ENCODE data around the gene VSNL1.

VSNL1 gene

DNA sequence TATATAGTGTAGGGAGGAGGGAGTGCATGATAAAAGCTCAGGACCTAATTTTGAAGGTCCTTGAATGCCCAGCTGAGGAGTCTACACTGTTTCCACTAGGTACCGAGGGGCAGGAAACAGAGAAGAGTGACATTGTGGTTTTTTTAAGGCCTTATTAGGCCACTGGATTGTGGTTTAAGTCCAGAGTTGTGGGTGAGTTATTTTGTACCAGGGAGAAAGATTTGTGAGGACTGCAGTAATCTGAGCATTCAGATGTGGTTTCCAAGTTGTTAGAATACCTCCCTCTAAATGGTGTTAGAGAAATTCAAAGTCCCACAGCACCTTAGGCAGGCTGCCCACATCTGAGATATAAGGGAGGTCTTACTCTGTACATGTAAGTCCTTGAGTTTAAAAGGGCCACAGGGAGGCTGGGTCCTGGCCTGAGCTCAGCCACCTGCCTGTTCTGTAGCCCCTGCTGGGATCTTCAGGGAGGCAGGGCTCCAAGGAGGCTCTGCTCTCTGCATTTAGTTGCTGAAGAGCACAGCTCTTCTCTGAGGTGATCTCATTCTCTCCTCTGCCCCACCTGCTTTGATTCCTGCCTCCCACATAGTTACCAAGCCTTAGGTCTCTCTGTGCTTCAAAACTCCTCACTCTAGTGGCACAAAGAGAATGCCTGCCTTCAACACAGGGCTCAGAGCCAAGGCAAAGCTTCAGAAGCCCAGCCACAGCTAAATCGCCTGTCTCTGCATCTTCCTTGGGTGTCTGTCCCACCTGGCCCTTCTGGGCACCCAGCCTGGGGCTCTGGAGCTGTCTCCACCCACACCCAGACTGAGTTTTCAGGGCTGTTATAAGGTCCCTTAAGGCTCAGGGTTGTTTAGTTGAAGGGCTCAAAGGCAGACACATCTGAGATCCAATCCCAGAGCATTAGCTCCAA lies 88.1 kb downstream of the VSNL1 start:
- no peak overlapping the region for H3K4me3 ChIP-seq (ENCODE audit: low read length)
- DNase-seq (ENCODE audit: low read depth, low spot score) = peak; percentile 3

DNA sequence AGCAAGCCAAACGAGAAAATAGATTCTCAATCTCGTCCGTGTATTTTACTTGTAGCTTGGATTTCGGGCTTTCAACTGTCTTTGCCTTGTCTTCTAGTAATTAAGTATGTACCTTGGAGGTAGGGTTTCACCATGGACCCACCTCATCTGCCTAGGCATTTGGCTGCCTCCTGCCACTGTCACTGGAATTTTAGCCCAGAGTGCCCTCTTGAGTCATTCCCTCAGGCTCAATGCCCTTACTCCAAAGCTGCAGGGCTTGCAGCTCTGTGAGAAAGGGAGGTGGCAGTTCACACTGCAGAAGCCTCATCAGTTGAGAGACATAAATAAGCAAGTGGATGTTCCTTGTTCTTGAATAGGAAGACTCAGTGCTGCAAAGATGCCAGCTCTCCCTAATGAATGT lies 89.6 kb downstream of the VSNL1 start:
- H3K4me3 ChIP-seq (ENCODE audit: low read length) = no peak overlapping the region
- DNase-seq (ENCODE audit: low read depth, low spot score) = no peak

DNA sequence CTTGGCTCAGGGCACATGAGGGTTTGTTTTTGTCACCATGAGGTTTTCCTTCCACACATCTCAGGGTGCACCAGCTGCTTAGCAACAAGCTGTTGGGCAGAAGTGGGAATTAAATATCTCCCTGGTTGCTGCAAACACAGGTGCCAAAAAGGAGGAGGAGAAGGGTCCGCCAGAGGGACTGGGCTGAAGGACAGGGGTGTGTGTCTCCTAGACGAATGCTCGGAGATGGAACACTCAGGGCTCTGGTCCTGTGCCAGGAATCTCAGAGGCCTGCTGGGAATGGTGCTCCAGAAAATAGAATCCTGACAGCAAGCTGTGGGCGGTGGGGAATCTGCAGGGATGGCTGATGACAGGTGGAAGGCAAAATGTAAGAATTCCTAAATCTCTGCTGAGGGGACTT lies 94.5 kb downstream of the VSNL1 start:
- no peak for DNase-seq (ENCODE audit: low read depth, low spot score)
- H3K4me3 ChIP-seq (ENCODE audit: low read length) = no peak overlapping the region

DNA sequence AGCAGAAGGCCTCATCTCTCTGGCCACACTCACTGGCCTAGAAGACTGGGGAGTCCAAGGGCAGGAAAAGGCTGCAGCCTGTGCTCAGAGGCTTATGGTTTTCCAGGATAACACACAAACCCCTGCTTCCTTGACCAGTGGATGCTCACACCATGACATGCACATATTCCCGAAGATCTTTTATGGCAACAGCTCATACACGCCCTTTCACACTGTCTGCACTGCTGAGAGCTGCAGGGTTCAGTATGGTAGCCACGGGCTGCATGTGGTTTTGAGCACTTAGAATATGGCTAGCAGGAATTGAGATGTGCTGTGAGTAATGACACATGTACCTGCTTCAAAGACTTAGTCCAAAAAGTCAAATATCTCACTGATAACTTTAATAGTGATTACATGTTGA lies 95.8 kb downstream of the VSNL1 start:
- H3K4me3 ChIP-seq (ENCODE audit: low read length) = no peak overlapping the region
- DNase-seq (ENCODE audit: low read depth, low spot score) = no peak

DNA sequence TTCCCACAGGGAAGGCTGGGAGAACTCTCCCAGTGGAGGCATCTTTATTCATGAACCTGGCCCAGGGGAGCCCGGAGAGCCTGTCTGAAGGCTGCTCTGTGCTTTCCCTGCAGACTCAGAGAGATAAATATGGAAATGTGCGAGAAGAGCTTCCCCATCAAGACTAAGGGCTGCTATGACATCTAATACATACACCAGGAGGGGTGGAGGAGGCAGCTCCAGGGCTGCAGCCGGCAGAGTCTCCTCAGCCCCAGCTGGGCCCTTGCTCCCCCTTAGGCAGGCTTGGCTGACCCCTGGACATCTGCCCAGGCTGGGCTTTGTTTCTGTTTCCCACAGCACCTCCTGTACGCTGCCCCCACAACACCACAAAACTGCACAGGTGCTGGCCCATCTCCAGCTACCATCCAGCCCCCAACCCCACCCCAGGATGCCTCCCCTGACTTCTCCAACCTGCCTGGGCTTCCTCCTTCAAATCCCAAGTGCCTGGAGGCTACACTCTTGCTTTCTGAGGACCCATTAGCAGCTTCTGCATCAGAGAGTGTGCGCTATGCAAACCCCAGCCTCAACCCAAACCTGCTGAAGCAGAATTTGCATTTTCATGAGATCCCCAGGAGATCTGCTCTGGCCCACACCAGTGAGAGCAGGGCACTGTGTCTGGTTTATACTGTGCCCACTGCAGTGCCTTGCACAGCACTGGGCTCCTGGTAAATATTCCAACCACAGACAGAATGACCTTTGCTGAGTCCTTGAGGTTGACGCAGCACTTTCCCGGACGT lies 96.8 kb downstream of the VSNL1 start:
- DNase-seq (ENCODE audit: low read depth, low spot score) = no peak
- no peak overlapping the region for H3K4me3 ChIP-seq (ENCODE audit: low read length)

DNA sequence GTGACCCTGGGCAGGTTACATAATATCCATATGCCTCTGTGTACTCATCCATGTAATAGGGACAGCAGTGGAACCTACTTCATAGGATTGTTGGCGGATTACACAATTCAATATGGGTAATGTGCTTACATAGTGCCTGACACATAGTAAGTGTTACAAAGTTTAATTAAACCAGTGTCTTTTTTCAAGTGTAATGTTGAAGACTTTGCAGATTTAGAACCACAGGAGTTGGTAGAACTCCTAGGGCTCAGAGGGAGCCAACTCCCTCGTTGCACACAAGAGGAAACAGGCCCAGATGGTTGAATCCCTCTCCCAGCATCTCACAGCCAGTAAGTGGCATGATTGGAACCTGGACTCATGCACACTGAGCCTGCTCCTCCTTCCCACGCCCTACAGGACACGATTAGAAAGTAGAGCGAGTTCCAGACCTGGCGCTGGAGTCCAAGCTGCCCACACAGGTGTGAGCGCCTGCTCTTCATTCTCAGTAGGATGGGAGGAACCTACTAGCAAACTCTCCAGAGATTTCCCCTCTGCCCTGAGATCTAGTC lies 97.8 kb downstream of the VSNL1 start:
- DNase-seq (ENCODE audit: low read depth, low spot score) = no peak
- H3K4me3 ChIP-seq (ENCODE audit: low read length) = no peak overlapping the region

DNA sequence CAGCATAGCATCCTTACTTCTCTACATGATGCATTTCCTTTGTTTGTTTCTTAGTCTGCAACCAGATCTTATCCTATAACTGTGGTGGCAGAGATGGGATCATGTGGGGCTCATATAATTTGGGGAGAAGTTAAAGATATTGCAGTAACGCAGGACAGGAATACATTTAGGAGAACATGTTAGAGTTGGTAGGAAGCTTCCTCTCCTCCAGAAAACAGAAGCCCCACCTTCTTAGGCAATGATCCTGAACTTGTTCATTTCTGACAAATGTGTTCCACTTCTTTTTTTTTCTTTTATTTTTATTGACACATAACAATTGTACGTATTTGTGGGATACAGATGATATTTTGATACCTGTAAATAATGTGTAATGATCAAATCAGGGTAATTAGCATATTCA lies 99.9 kb downstream of the VSNL1 start:
- H3K4me3 ChIP-seq (ENCODE audit: low read length) = no peak overlapping the region
- no peak for DNase-seq (ENCODE audit: low read depth, low spot score)

DNA sequence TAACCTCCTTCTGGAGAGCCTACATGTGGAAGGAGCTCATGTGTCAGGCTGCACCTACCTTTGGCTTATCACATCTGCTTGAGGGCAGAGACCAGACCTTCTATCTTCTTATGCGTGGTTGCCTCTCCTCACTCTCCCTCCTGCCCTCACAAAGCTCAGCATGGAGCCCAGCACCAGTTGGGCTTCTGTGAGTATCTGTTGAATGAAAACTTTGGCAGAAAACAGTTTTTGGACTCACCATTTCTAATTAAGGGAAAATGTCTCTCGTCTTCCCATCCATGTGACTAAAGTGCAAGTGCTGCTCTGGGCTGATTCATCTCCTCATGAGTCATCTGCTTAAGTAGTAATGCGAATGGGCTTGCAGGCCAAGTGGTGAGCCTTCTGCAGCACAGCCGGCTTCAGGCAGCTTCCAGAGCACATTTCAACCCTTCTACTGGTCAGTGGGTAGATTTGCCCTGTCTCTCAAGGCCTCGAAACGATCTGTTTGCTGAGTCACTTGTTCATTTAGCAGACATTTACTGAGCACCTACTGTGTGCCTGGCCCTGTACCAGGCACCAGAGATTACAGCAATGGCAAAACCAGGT lies 102.6 kb downstream of the VSNL1 start:
- no peak for DNase-seq (ENCODE audit: low read depth, low spot score)
- no peak overlapping the region for H3K4me3 ChIP-seq (ENCODE audit: low read length)

DNA sequence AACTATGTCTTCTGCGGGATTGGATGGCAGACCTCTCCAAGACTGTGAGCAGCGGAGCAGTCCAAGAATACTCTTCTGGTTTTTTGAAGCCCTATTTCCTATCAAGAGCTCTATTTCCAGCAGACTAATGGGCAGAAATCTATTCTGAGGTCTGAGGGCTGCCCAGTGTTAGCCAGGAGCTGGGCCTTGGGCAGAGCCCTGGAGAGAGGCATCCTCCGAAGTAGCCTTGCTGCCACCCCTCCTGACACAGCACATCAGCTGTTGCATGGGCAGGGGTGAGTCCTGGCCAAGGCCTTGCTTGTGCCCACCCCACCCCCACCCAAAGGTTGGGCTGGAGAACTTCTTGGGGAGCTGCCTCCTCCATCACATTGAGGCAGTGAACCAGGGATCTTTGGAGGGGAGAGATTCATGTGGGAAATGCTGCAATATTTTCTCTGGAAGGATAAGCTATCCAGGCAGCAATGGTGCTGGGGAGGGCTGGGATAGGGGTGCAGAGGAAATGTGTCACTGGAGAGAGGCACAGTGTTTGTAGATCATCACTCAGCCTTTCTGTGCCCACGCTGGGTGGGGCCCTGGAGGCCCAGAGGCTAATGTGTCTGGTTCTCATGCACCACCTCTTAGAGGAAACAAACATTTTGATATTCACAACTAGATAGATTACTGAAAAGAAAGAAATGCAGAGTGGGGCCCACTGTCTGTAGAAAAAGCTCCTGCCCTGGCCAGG lies 104.7 kb downstream of the VSNL1 start:
- H3K4me3 ChIP-seq (ENCODE audit: low read length) = no peak overlapping the region
- no peak for DNase-seq (ENCODE audit: low read depth, low spot score)

DNA sequence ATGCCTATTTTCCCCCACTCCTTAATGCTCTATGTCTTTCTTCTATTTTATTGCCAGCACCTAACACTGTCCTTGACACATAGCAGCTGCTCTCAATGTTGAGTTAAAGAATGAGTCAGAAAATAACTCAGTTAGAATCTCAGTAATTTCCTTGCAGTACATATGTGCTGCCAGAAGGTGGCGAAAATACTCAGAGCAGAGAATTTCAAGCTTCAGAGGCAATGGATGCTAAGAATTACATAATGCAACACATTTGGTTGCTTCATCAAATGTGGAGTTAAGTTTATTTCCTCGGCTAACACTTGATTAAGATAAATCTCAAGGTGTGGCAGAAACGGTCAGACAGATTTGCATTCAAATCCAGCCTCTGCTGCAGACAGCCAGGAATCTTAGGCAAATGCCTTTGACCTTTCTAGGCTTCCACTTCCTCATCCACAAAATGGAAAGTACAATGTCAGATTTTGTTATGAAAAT lies 105.6 kb downstream of the VSNL1 start:
- DNase-seq (ENCODE audit: low read depth, low spot score) = peak; percentile 45
- no peak overlapping the region for H3K4me3 ChIP-seq (ENCODE audit: low read length)

DNA sequence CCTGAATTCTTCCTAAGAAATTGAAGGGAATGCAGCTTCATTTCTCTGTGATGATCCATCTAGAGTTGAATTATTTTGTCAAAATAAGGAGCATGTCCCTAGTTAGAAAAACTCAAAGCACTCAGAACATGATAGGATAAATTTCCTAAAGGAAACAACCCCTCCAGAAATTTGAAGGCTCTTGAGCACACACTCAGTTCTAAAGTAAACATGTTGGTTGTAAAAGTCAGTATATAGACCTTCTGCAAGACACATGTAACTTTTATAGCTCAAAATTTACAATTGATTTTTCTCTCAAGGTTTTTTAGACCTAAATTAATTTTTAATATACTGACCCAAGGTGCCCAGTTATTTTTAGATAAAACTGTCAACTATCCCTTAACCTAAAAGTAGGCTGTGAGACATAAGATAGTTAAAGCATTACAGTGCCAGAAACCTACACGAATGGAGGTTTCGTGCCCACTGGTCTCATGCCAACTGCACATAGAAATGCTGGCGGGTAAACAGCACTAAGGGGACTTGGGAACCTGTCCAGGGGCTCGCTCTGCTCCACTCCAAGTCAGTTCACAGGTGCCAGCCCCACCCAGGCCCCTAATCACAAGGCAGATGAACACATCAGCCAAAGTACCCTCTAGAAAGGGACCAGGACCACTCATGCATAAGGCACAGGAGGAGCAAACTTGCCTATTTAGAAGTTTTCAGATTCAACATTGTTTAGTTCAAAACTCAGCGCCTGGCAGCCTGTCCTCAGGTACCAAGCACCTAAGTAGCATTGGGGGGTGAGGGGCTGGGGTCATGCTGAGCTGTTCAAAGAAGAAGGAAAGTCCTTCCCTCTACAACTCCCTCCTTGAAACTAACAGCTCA lies 106.6 kb downstream of the VSNL1 start:
- no peak for DNase-seq (ENCODE audit: low read depth, low spot score)
- H3K4me3 ChIP-seq (ENCODE audit: low read length) = no peak overlapping the region

DNA sequence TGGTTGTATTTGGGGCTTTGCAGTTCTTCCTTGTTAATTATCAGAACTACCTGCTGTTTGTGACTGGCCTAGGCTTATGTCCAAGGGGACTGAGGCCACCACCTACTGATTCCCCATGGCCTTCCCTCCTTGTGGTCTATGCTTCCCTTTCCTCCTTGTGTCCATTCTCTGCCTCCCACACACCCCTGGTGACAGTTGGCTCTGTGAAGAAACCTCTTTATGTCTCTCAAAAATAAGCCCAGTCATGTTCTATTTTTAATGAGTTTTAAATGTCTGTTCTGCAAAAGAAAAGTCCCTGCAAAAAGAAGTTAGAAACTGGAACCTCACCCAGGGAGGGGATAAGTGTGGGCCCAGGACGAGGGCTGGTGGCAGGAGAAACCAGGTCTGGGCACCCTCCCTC lies 108.1 kb downstream of the VSNL1 start:
- no peak for DNase-seq (ENCODE audit: low read depth, low spot score)
- no peak overlapping the region for H3K4me3 ChIP-seq (ENCODE audit: low read length)

DNA sequence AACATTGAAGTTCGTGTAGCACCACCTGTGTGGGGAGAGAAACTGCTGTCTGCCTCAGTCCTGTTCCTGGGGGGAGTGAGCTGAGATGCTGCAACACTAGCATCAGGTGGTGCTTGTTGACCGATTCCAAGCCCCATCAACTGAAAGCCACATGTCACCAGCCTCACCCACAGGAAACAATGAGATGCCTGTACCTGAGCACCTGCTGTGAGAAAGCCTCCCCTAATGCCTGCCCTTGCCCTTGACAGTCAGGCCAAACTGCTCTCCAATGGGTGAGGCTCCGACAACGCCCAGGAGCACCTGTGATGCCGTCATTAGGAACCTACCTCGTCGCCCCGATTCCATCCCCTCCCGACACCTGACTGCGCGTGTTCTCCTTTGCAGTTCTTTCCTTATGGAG lies 108.5 kb downstream of the VSNL1 start:
- no peak for DNase-seq (ENCODE audit: low read depth, low spot score)
- H3K4me3 ChIP-seq (ENCODE audit: low read length) = no peak overlapping the region

DNA sequence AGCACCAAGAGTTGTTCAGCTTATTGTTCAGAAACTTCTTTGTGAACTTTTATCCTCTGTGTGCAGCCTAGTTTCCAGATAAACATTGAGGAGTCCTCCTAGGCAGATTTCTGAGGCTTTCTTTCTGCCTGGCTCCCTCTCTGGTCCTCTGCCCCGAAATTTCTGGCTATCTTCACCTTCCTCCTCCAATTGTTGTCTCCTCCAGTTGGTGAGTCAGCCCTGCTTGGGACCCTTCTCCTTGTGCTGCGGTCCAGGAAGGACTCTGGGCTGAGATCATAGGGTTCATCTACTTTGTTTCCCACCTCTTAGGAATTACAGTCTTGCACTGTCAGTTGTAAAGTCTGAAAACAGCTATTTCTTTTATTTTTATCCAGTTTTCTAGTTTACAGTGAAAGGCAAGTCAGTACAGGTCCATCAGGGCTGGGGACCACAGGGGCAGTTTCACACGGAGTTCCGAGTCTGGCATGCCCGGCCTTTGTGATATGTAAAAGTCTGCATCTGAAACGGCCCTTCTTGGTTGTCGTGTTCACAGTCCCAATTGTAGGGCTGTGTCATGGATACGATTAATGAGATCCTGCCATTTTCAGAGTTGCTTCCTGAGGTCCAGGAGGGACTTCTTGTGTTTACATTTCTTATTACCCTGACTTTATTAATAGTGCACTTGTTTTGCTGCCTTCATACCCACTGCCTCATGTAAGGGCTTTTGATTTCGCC lies 112.3 kb downstream of the VSNL1 start:
- no peak for DNase-seq (ENCODE audit: low read depth, low spot score)
- no peak overlapping the region for H3K4me3 ChIP-seq (ENCODE audit: low read length)

DNA sequence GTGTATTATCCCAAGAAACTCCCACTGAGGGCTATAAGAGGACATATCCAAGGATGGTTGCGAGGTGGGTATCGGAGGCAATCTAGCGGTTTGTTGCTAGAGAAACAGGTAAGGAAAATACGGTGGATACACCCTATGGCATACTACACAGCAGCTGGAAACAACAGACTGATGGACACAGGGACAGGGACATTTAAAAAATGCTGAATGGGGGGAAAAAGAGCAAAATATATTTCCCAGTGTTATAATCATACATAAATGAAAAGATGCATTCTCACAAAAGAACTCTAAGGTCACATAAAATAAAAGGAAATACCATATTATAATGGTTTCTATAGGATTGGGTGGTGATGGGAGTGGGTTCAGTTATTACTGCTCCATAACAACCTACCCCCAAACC lies 117.3 kb downstream of the VSNL1 start:
- no peak overlapping the region for H3K4me3 ChIP-seq (ENCODE audit: low read length)
- DNase-seq (ENCODE audit: low read depth, low spot score) = no peak

DNA sequence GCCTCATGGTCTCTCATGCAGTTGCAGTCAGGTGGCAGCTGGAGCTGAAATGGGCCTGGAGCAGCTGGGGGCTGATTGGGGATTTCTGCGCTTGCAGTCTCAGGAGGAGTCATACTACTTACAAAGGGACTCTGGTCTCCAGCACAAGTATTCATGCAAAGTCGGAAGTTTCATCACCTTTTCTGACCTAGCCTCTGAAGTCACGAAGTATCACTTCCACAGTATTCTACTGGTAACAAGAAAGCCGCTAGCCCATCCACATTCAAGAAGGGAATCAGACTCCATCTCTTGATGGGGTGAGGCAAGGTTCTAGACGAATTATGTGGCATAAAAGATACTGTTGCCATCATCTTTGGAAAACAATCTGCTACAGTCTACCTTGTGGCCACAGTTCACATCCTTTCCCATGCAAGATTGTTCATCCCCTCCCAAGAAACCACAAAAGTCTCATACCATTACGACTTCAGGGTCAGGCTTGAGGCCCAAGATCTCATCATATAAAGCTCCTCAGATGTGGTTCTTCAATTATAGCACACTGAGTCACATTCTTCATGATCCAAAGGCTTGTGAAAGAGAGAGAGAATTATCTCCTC lies 117.9 kb downstream of the VSNL1 start:
- no peak overlapping the region for H3K4me3 ChIP-seq (ENCODE audit: low read length)
- DNase-seq (ENCODE audit: low read depth, low spot score) = peak; percentile 41

DNA sequence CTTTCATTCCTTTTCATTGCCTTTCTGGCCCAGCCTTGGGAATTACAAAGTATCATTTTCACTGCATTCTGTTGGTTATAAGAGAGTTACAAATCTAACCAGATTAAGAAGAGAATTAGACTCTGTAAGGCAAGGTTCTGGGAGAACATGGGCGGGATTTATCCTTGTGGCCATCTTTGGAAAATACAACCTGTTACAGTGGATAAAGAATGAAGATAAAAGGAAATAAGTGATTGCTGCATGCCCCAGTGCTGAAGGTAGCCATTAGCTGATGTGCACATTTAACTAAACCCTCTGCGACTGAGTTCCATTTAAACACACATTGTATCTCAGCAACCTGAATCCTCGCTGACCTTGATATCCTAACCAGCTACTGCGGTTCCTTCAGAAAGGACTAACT lies 119.7 kb downstream of the VSNL1 start:
- no peak for DNase-seq (ENCODE audit: low read depth, low spot score)
- H3K4me3 ChIP-seq (ENCODE audit: low read length) = no peak overlapping the region

Measured in Jurkat, Clone E6-1 (cell line).